Right renal pelvis (tissue), 4 donors: ENCODE results near the gene SLC24A3. TPM values are rescaled to one million over a fixed set of nuclear protein-coding genes. Genes with fewer than 3 reads are reported as not detected.

Experiments used
- DNase-seq, 4 donors: peaks; one replicate each; pipeline ENCODE4 v3.0.0-alpha.2; 2013; ENCODE audit warnings: low read depth in 4 of 4, low spot score in 3 of 4, missing footprints in 1 of 4
- polyA plus RNA-seq, 4 donors: library from polyadenylated mRNA; unstranded; fragments of 120-200 nt; gene quantifications; one replicate each; pipeline ENCODE4 v1.2.1, GENCODE V29; 2013; ENCODE audit not compliant: insufficient read length in 4 of 4

SLC24A3 gene
- polyA plus RNA-seq, 4 donors: 4.5 to 5.9 (median 4.6) TPM

- no peak for DNase-seq
Measured at GRCh38 chr20:19378058-19378457, 165.6 kb downstream of the SLC24A3 start.

DNA sequence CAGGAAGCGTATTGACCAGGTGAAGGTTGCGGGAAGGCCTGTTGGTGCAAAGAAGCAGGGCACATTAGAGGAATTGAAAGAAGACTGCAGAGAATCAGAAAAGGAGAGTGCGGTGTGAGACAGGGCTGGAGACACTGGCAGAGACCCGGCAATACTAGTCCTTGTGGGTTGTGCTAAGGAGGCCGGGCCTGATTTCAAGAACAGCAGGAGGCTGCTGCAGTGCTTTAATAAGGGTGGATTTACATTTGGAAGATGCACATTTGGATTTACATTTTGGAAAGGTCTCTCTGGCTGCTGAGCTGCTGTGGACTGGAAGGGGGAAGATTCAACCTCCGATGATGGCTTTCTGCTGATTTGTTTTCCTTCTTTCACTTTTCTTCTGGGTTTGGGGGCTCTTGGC lies 167.8 kb downstream of the SLC24A3 start:
- DNase-seq: no peak

GRCh38 chr20:19381947-19382346 lies 169.5 kb downstream of the SLC24A3 start:
- DNase-seq: no peak

DNA sequence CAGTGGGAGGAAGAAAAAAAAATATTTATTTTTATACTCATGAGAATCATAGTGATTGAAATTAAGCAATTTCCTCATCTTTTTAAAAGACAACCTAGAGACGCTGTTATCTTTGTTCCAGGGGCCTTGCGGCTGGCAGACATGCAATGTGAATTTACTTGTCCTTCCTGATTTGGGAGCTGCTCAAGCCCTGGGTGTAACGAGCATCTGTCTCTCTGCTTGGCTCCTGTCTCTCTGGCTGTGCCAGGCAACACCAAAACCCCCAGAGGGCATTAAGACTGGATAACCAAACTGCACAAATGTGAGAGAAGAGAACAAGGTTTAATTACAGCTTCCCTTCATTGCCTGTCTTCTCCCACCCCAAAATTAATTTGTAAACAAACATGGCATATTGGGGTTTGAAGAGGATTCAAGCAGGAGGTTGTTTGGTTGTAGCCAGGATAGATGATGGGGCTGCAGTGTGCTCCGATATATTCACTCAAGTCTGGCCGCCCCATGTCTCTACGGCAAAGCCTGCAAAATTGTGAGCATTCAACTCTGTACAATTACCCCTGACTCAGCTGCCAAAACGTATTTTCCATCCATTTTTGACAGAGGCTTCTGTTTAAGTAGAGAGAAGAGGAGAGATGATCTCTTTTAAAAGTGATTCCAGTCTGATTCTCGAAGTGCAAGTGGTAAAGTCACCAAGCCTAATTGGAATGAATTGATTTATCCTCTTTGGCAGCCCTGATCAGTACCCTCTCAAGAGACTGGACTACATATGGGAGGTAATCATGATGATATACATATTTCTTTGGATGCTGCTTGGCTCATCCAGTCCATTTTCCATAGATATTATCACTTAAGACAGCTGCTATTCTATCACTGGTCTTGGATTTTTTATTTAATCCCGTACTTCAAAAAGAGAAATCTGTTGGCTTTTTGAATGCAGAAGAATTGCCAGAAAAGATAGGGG lies 170.2 kb downstream of the SLC24A3 start:
- no peak for DNase-seq

DNA sequence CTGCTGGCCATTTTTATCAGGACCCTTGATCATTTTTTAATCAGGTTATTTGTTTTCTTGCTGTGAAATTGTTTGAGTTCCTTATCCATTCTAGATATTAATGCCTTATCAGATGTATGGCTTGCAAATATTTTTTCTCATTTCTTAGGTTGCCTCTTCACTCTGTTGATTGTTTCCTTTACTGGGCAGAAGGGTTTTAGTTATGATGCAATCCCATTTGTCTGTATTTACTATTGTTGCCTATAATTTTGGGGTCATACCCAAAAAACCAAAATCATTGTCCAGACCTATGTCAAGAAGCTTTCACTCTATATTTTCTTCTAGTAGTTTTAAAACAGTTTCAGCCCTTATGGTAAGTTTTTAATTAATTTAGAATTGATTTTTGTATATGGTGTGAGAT lies 172.5 kb downstream of the SLC24A3 start:
- no peak for DNase-seq

DNA sequence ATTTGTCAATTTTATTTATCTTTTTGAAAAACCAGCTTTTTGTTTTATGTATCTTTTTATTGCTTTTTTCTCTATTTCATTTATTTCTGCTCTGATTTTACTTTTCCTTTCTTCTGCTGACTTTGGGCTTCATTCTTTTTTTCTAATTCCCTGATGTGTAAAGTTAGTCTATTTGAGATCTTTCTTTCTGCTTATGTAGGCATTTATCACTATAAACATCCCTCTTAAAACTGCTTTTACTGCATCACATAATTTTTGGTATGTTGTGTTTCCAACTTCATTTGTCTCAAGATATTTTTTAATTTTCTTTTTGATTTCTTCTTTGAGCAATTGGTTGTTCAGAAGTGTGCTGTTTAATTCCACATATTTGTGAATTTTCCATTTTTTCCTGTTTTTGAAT lies 174.8 kb downstream of the SLC24A3 start:
- DNase-seq: no peak

- DNase-seq: no peak
Measured at GRCh38 chr20:19392344-19393130, 180.1 kb downstream of the SLC24A3 start.

GRCh38 chr20:19396460-19397081 lies 184.1 kb downstream of the SLC24A3 start:
- no peak for DNase-seq

- DNase-seq: no peak
Measured at GRCh38 chr20:19397226-19397625, 184.8 kb downstream of the SLC24A3 start.

DNA sequence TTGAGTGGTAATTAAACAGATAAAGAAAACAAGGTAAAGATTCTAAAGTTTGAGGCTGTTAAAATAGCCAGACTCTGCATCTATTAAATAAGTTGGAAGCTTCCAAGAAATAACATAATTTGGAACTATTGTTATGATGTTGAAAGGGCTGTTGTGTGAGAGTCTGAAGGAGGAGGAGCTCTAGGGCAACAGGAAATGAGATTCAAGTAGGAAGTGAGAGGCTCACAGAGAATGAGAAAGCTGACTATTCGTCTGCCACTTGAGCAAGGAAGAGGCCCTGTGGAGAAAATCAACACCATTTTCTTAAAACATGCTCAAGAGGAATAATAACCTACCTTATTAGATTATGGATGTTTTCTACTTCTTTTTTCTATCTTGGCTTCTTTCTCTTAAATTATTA lies 185.2 kb downstream of the SLC24A3 start:
- DNase-seq: no peak

DNA sequence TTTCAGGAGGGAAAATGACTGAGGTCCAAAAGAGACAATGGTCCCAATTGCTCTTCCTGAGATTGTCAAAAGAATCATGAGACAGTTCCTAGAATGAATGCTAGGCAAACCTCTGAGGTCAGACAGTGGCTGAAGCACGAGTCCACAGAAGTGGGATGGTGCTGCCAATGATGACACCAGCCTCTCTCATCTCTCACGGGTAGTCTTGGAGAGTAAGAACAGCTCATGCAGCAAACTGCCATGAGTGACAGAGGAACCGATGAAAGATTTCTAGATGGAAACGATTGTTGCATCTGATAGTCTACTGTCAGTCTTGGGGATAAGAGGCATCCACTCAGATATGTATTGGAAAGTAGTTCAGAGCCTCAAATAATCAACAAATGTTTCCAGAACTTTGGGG lies 188.7 kb downstream of the SLC24A3 start:
- DNase-seq: no peak

DNA sequence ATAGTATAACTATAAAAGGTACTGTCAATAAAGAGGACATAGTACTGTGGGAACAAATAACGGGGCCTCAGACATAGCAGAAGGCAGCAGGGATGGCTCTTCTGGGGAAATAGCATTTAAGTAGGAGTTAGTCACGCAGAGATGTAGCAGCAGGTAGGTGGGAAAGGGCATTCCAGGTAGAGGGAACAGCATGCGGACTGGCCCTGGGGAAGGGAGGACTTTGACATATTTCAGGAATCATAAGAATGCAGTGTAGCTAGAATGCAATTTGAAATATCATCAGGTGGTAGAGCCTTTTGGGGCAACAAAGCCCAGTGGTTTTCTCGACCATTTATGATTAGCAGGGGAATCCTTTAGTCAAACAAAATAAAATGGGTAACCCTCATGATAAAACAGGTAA lies 191.1 kb downstream of the SLC24A3 start:
- no peak for DNase-seq

- no peak for DNase-seq
Measured at GRCh38 chr20:19404826-19405225, 192.4 kb downstream of the SLC24A3 start.

GRCh38 chr20:19405958-19406357 lies 193.5 kb downstream of the SLC24A3 start:
- DNase-seq: no peak

GRCh38 chr20:19406381-19406780 lies 193.9 kb downstream of the SLC24A3 start:
- DNase-seq: no peak

DNA sequence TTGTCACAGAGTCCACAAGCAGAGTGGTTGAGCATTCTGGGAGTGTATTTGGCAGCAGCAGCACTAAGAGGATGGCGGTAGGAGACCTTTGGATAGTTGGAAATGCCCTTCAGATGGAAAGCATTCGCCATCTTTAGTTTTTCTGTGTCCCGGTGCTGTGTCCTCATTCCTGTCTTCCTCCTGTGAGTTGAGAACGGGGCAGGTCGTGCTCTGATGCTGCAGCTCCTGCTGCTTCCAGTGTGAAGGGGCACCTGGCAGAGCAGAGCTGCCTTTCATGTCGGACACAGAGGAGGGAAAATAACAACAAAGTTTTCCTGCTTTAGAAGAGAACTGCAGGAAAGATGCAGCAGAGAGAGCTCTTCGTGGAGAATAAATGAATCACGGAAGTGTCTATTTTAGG lies 194.8 kb downstream of the SLC24A3 start:
- no peak for DNase-seq

DNA sequence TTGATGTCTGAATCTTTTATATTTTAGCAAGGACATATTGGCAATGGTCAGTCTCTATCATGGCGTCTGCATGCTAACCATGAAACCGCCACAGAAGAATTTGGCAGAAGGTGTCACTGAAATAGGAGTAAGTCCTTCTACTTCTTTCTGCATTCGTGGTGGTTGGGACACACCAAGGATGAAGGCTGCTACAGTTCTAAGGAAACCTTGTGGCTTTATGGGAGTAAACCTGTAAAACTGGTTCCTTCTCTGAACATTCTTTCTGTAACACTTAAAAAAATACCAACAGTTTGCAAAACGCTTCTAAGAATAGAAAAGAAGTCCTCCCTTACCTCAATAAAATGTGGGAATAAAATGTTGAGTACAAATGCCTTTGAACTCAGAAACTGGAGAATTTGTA lies 195.3 kb downstream of the SLC24A3 start:
- DNase-seq: peak in 2 of 4 donors; percentile 31 to 33

GRCh38 chr20:19408971-19409370 lies 196.5 kb downstream of the SLC24A3 start:
- no peak for DNase-seq

DNA sequence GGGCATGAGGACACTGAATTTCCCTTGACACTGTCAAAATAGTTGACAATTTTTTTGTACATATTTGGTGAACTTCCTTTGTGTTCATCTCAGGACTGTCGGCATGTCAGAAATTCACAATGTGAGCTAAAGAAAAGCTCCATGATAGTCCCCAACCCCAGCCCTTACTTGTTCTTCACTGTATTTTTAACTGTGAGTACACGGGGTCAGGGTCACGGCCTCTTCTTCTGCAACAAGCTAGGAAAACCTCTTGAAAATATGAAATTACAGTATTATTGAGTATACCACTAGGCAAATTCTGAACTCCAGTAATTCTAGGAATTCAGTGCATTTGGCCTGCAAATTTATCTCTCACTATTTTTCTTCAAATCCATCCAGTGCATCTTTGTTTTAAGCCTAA lies 199.4 kb downstream of the SLC24A3 start:
- no peak for DNase-seq

DNA sequence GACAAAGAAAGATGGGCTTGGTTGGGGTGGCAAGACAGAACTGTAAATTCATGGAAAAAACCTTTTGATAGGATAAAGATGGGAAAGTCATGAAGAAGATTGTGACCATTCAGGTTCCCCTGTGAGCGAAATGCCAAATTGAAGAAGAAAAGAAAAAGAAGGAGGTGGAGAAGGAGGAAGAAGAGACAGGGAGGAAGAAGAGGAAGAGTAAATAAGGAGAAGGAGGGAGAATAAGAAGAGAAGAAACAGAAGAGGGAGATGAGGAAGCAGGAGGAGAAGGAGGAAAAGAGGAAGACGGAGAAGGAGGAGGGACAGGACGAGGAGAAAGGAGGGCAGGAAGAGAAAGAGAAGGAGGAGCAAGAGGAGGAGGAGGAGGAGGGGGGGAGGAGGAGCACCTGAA lies 199.8 kb downstream of the SLC24A3 start:
- no peak for DNase-seq

- no peak for DNase-seq
Measured at GRCh38 chr20:19414600-19414999, 202.2 kb downstream of the SLC24A3 start.
